Measurements from ENCODE around the gene ZNF681.

GRCh38 chr19:23766951-23767350, 8.3 kb upstream of the ZNF681 start:
- TF ChIP-seq CTCF (IDR thresholded peaks at IDR 0.05; ENCODE audit: low read depth, low read length) (no peak), EZH2phosphoT487 (IDR thresholded peaks at IDR 0.05; ENCODE audit: low read depth) (no peak)

Data from OCI-LY3 (cell line).